DMS 273 (cell line): ENCODE results near the gene ITGAD.
A peak's percentile ranks its signal among the peaks of the same experiment; 100 is the strongest.

Experiments used
- DNase-seq: peaks from one replicate; lab custom pipeline; 2025; ENCODE audit not compliant: unreplicated experiment; lab: John Stamatoyannopoulos, UW

Gene ITGAD

DNA sequence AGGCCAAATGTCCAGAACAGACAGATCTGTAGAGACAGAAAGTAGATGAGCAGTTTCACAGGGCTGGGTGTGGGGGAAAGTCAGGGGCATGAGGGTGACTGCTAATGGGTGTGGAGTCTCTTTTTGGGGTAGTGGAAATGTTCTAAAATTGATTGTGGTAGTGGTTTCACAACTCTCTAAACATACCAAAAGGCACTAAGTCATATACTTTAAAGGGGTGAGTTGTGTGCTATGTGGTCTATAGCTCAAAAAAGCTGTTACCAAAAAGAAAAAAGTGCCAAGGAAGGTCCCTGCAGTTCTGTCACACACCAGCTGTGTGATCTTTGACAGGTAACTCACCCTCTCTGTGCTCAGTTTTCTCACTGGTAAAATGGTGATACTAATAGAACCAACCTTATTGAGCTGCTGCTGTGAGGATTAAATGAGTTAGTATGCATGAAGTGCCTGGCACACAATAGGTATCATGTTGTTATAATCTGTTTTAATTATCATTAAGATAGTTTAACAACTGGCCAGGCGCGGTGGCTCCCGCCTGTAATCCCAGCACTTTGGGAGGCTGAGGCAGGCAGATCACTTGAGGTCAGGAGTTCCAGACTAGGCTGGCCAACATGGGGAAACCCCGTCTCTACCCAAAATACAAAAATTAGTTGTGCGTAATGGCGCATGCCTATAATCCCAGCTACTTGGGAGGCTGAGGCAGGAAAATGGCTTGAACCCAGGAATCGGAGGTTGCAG, 27.8 kb upstream of the ITGAD start:
- DNase-seq, result no peak

- no peak for DNase-seq
These were observed 25.3 kb upstream of the ITGAD start for GRCh38 chr16:31367853-31368252.

DNA sequence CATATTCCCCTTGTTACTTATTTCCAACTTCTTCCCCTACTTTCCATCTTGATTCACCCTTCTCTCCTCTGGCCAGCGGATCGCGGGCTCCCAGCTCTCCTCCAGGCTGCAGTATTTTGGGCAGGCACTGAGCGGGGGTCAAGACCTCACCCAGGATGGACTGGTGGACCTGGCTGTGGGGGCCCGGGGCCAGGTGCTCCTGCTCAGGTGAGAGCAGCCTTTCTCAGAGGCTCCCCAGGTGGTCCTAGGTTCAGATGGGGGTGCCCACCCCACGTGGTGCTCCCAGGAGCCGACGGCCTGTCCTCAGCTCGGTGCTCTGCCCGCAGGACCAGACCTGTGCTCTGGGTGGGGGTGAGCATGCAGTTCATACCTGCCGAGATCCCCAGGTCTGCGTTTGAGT, 22.1 kb upstream of the ITGAD start:
- DNase-seq, result no peak

- peak; percentile 12 for DNase-seq
These were observed 21.3 kb upstream of the ITGAD start for GRCh38 chr16:31371619-31372484.

DNA sequence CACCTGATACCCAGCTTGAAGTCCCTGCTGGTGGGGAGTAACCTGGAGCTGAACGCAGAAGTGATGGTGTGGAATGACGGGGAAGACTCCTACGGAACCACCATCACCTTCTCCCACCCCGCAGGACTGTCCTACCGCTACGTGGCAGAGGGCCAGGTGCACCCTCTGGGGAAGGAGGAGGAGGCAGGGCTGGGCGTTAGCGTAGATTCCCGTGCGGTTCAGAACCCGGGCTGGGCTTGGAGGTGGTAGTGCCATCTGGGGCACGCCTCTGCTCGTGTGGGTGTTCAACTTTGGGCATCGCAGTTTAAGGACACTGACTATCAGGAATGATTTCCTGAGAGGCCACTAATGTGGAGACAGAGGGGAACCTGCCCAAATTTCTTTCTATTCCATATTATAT, 19.9 kb upstream of the ITGAD start:
- no peak for DNase-seq

DNA sequence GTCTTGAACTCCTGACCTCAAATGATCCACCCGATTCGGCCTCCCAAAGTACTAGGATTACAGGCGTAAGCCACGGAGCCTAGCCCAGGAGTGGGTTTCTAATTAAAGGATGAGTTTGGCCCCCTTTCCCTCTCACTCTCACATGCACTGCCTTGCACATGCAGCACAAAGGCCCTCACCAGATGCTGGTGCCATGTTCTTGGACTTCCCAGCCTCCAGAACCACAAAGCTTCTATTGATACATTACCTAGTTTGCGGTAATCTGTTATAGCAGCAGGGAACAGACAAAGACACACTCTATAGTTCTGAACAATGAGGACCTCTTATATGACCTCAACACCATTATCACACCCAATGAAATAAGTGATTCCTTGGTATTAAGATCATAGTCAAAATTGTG, 17.9 kb upstream of the ITGAD start:
- DNase-seq, result no peak

DNA sequence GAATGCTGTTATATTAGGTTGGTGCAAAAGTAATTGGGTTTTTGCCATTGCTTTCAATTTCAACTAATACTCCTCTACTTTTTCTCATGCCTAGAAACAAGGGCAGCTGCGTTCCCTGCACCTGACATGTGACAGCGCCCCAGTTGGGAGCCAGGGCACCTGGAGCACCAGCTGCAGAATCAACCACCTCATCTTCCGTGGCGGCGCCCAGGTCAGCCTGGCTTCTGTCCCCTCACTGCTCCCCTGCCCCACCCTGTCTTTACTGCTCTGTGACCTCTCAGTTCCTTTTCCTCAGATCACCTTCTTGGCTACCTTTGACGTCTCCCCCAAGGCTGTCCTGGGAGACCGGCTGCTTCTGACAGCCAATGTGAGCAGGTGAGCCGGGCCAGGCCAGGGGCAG, 16.4 kb upstream of the ITGAD start:
- DNase-seq, result no peak

DNA sequence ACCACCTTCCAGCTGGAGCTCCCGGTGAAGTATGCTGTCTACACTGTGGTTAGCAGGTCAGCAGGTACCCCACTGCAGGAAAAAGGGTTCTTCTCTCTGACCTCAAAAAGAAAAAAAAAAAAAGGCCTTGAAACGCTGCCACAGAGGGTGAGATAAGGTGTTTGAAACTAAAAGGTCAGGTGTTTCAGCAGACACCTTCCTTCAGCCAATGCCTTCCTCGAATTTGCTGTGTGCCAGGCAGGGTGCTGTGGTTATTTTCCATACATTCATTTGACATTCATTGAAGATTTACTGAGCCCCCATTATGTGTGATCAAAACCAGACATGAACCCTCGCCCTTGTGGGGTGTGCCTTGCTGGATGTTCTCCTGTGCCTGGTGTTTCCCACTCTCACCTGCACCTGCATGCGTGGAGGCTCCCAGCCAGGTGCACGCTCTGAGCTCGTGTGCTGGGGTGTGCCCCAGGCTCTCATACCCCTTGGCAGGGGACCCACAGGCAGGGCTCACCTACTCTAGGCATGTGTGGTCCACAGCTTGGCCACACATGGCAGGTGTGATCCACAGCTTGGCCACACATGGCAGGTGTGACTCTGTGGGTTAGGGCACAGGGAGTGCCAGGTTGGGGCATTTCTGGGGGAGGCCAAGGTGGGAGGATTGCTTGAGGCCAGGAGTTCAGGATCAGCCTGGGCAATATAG, 15.8 kb upstream of the ITGAD start:
- DNase-seq, result no peak

DNA sequence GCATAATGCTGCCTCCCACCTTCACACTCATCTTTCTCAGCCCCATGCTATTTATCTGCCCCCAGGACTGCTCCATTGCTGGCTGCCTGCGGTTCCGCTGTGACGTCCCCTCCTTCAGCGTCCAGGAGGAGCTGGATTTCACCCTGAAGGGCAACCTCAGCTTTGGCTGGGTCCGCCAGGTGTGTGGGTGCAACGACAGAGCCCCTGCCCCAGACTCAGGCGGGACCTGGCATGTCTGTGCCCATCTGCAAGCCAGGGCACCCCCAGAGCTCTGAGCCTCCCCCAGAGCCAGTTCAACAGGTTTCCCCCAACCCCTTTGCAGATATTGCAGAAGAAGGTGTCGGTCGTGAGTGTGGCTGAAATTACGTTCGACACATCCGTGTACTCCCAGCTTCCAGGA, 12.9 kb upstream of the ITGAD start:
- DNase-seq, result no peak

DNA sequence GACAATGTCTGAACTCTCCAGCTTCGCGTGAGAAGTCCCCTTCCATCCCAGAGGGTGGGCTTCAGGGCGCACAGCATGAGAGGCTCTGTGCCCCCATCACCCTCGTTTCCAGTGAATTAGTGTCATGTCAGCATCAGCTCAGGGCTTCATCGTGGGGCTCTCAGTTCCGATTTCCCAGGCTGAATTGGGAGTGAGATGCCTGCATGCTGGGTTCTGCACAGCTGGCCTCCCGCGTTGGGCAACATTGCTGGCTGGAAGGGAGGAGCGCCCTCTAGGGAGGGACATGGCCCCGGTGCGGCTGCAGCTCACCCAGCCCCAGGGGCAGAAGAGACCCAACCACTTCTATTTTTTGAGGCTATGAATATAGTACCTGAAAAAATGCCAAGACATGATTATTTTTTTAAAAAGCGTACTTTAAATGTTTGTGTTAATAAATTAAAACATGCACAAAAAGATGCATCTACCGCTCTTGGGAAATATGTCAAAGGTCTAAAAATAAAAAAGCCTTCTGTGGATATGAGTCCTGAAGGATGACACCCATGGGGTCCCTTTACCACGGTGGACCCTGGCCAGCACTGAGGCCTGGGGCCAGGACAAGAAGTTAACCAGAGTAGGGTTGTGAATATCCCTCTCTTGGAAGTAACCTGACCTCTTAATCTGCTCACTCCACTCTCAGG, 10.5 kb upstream of the ITGAD start:
- DNase-seq, result peak; percentile 85

DNA sequence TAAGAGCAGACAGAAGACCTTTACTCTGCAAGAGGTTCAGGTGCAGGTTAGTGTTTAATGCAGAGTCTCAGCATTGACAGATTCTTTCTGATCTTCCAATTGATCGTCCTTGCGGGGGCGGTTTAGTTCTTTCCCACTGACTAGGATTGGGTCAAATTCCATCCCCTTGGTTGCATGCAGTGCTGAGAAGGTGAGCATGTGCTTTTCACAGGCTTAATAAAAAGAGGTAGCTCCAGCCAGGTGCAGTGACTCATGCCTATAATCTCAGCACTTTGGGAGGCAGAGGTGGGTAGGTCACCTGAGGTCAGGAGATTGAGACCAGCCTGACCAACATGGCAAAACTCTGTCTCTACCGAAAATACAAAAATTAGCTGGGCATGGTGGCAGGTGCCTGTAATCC, 7.5 kb upstream of the ITGAD start:
- DNase-seq, result no peak

GRCh38 chr16:31386157-31386984, 6.8 kb upstream of the ITGAD start:
- peak; percentile 92 for DNase-seq

GRCh38 chr16:31388535-31388934, 4.6 kb upstream of the ITGAD start:
- no peak for DNase-seq

DNA sequence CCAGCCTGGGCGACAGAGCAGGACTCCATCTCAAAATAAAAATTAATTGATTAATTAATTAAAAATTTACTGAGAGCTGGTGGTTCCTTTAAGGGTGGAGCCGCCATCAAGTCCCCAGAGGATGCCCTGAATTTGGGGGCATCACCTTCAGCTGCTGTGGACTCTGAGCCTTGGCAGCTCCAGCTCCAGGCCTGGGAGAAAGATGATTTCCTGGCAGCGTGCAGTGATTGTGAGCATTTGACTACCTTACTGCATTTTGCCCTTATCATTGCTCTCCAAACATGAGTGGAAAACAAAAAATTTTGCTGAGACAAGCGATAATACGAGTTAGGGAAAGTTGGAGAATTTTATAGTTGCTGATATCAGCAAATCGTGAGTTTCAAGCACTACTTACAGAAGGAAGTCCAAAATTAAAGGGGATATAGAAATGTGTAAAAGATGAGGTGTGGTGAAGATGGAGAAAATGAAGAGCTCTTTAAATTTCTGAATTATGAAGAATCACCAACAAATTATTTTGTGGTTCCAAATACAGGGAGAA, 2.6 kb upstream of the ITGAD start:
- DNase-seq, result no peak

GRCh38 chr16:31395647-31396046, 2.5 kb downstream of the ITGAD start:
- no peak for DNase-seq

GRCh38 chr16:31397096-31397660, 4.0 kb downstream of the ITGAD start:
- DNase-seq, result no peak

GRCh38 chr16:31397701-31398100, 4.6 kb downstream of the ITGAD start:
- no peak for DNase-seq

DNA sequence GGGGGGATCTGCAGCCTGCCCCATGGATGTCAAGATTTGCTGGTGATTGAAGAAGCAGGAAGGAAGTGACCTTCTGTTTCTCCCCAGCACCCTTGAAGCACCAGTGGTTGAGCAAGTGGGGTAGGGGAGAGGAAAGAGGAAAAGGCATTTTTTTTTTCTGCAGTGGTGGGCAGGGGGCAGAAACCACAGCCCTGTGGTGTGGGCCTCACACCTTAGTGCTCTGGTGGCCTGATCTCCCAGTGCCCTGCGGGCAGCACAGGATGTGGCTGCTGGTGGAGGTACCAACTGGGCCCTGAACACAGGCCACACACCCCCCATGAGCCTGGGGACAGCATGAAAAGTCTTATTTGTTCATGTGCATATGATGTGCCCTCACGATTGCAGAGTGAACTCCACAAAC, 7.1 kb downstream of the ITGAD start:
- no peak for DNase-seq

DNA sequence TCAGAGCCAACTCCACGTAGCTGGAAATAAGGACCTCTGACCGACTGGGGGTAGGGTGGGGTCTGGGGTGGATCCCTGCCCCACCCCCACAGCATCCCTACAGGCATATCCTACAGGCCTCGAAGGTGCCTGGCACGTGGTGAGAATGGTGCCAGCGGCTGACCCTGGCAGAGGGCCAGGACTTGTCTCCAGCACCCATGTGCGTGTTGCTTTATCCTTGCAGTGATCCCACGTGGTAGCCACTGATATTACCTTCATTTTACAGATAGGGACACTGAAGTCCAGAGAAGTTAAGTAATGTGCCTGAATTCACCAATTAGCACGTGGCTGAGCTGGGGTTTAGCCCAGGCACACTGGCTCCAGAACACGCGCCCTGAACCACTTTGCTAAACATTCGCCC, 8.3 kb downstream of the ITGAD start:
- no peak for DNase-seq

DNA sequence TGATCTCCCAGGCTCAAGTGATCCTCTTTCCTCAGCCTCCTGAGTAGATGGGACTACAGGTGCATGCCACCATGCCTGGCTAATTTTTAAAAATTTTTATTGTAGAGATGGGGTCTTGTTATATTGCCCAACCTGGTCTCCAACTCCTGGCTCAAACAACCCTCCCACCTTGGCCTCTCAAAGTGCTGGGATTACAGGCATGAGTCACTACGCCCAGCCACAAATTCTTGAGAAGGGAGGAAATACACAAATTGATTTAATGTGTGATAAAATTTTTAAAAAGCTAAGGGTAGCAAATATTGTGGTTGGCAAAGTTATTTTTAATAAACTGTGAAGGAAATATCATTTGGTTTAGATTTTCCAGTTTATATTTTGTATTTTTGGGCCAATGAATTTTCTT, 9.6 kb downstream of the ITGAD start:
- DNase-seq, result no peak
